ENCODE results near the gene XCL2. TPM values are rescaled to one million over a fixed set of nuclear protein-coding genes. Genes with fewer than 3 reads are reported as not detected.
"Not testable (repeated sequence)": the region's sequence is repeated elsewhere in the genome, so short reads cannot be mapped to it uniquely, and the experiment has no call there.

Gene XCL2
- total RNA-seq, 2 donors from 2014 or later, result 1.3 TPM; not detected in 1

GRCh38 chr1:168567007-168567406, 23.2 kb upstream of the XCL2 start:
- intact Hi-C loops (cut with DNase I), result no loop called here
- ATAC-seq (no peak), DNase-seq (no peak)

- intact Hi-C loops (cut with DNase I), result no loop called here
- no peak for DNase-seq
- no peak for ATAC-seq
Measured at GRCh38 chr1:168565825-168566224, 22.0 kb upstream of the XCL2 start.

GRCh38 chr1:168561989-168562388, 18.2 kb upstream of the XCL2 start:
- ATAC-seq, result no peak
- no peak for DNase-seq
- intact Hi-C loops (cut with DNase I), result no loop called here

- intact Hi-C loops (cut with DNase I), result no loop called here
- no peak for ATAC-seq
- no peak for DNase-seq
Measured at GRCh38 chr1:168560370-168560769, 16.6 kb upstream of the XCL2 start.

- DNase-seq, result no peak
- intact Hi-C loops (cut with DNase I), result no loop called here
- no peak for ATAC-seq
Measured at GRCh38 chr1:168556647-168557046, 12.8 kb upstream of the XCL2 start.

GRCh38 chr1:168555508-168556046, 11.8 kb upstream of the XCL2 start:
- ATAC-seq (no peak), DNase-seq (no peak)
- intact Hi-C loops (cut with DNase I), result no loop called here

- intact Hi-C loops (cut with DNase I), result no loop called here
- DNase-seq (no peak), ATAC-seq (no peak)
Measured at GRCh38 chr1:168554603-168555483, 11.0 kb upstream of the XCL2 start.

GRCh38 chr1:168553680-168554553, 10.1 kb upstream of the XCL2 start:
- ATAC-seq (no peak), DNase-seq (no peak)
- intact Hi-C loops (cut with DNase I), result no loop called here

- intact Hi-C loops (cut with DNase I), result no loop called here
- ATAC-seq (no peak), DNase-seq (no peak)
Measured at GRCh38 chr1:168552961-168553360, 9.2 kb upstream of the XCL2 start.

- intact Hi-C loops (cut with DNase I), result no loop called here
- DNase-seq, result no peak
- no peak for ATAC-seq
Measured at GRCh38 chr1:168551688-168552087, 7.9 kb upstream of the XCL2 start.

GRCh38 chr1:168550971-168551370, 7.2 kb upstream of the XCL2 start:
- intact Hi-C loops (cut with DNase I), result no loop called here
- peak in 1 of 2 donors; percentile 34 for ATAC-seq
- no peak for DNase-seq

- intact Hi-C loops (cut with DNase I); ATAC-seq: not testable (repeated sequence)
Measured at GRCh38 chr1:168546553-168546895, 2.7 kb upstream of the XCL2 start.

GRCh38 chr1:168545678-168546552, 2.1 kb upstream of the XCL2 start:
- DNase-seq; intact Hi-C loops (cut with DNase I); ATAC-seq: not testable (repeated sequence)

More at GRCh38 chr1:168546553-168546895, 2.7 kb upstream of the XCL2 start:
- not testable (repeated sequence) for DNase-seq

- ATAC-seq; intact Hi-C loops (cut with DNase I); DNase-seq: not testable (repeated sequence)
Measured at GRCh38 chr1:168542978-168543377, 819 bp downstream of the XCL2 start.

GRCh38 chr1:168540798-168541197, 3.0 kb downstream of the XCL2 start:
- DNase-seq; ATAC-seq; intact Hi-C loops (cut with DNase I): not testable (repeated sequence)

GRCh38 chr1:168535536-168535935, 8.3 kb downstream of the XCL2 start:
- intact Hi-C loops (cut with DNase I), result no loop called here
- no peak for DNase-seq

GRCh38 chr1:168531615-168532345, 12.0 kb downstream of the XCL2 start:
- no peak for ATAC-seq
- intact Hi-C loops (cut with DNase I), result no loop called here
- no peak for DNase-seq

More at GRCh38 chr1:168535536-168535935, 8.3 kb downstream of the XCL2 start:
- ATAC-seq, result peak in 1 of 2 donors; percentile 38

- DNase-seq (no peak), ATAC-seq (no peak)
- intact Hi-C loops (cut with DNase I), result no loop called here
Measured at GRCh38 chr1:168529518-168529917, 14.3 kb downstream of the XCL2 start.
